Mesenchymal stem cell (in vitro differentiated cells and primary cell): ENCODE results near the gene APEX2.
A peak's percentile ranks its signal among the peaks of the same experiment; 100 is the strongest.

ENCODE experiments used
- DNase-seq: peaks from one replicate; pipeline ENCODE4 v3.0.0-alpha.2; 2013
- H2AFZ ChIP-seq: one replicate; pipeline ENCODE4 v1.6.1; 2013; ENCODE audit warnings: low read depth, mild to moderate bottlenecking, control low read depth, inconsistent platforms, low read length, moderate library complexity
- H2AK5ac ChIP-seq: 2 replicates; pipeline ENCODE4 v1.6.1; 2013; ENCODE audit warnings: low read length, moderate library complexity, mild to moderate bottlenecking, inconsistent platforms; ENCODE audit not compliant: severe bottlenecking
- H2BK120ac ChIP-seq: one replicate; pipeline ENCODE4 v1.6.1; 2013; ENCODE audit warnings: low read depth, mild to moderate bottlenecking, inconsistent platforms, low read length, moderate library complexity
- H2BK12ac ChIP-seq, 2 experiments: one replicate each; pipeline ENCODE4 v1.6.1; 2013; ENCODE audit warnings: inconsistent platforms in 2 of 2, low read length in 2 of 2, mild to moderate bottlenecking in 2 of 2, moderate library complexity in 2 of 2, control low read depth in 1 of 2
- H2BK15ac ChIP-seq: one replicate; pipeline ENCODE4 v1.6.1; 2013; ENCODE audit warnings: mild to moderate bottlenecking, low read depth, inconsistent platforms; ENCODE audit not compliant: poor library complexity, severe bottlenecking
- H2BK5ac ChIP-seq: 2 replicates; pipeline ENCODE4 v1.6.1; 2013; ENCODE audit warnings: low read depth, mild to moderate bottlenecking, low read length, control low read depth, inconsistent platforms; ENCODE audit not compliant: poor library complexity, severe bottlenecking
- H3K14ac ChIP-seq, 2 experiments: one replicate each; pipeline ENCODE4 v1.6.1; 2013; ENCODE audit warnings: inconsistent platforms in 2 of 2, low read length in 2 of 2, control low read depth in 1 of 2, mild to moderate bottlenecking in 1 of 2, moderate library complexity in 1 of 2
- H3K18ac ChIP-seq, 2 experiments: one replicate each; pipeline ENCODE4 v1.6.1; 2013; ENCODE audit warnings: inconsistent platforms in 2 of 2, low read length in 2 of 2, control low read depth in 1 of 2, low read depth in 1 of 2, mild to moderate bottlenecking in 1 of 2
- H3K23ac ChIP-seq, 2 experiments: one replicate each; pipeline ENCODE4 v1.6.1; 2013; ENCODE audit warnings: inconsistent platforms in 2 of 2, low read length in 2 of 2, mild to moderate bottlenecking in 2 of 2, moderate library complexity in 2 of 2, control low read depth in 1 of 2
- H3K27ac ChIP-seq: 2 replicates; pipeline ENCODE4 v1.5.1; 2013; ENCODE audit warnings: mild to moderate bottlenecking, moderate library complexity, low read length, control low read depth, inconsistent platforms; ENCODE audit not compliant: poor library complexity, severe bottlenecking
- H3K27me3 ChIP-seq, 2 experiments: 2 replicates each; pipeline versions ENCODE4 v1.6.1 to v1.7.0; 2013; ENCODE audit warnings: low read length in 2 of 2, mild to moderate bottlenecking in 2 of 2, moderate library complexity in 2 of 2, control low read depth in 1 of 2, inconsistent platforms in 1 of 2; ENCODE audit not compliant: control insufficient read depth in 1 of 2, insufficient read depth in 1 of 2
- H3K36me3 ChIP-seq, 2 experiments: 2 replicates each; pipeline versions ENCODE4 v1.6.1 to v1.7.0; 2013; ENCODE audit warnings: low read length in 2 of 2, control low read depth in 1 of 2, inconsistent platforms in 1 of 2, low read depth in 1 of 2, mild to moderate bottlenecking in 1 of 2; ENCODE audit not compliant: insufficient read depth in 2 of 2, control insufficient read depth in 1 of 2
- H3K4ac ChIP-seq, 2 experiments: one replicate each; pipeline ENCODE4 v1.6.1; 2013; ENCODE audit warnings: inconsistent platforms in 2 of 2, low read length in 2 of 2, mild to moderate bottlenecking in 2 of 2, moderate library complexity in 2 of 2, control low read depth in 1 of 2, low read depth in 1 of 2
- H3K4me1 ChIP-seq: 2 replicates; pipeline ENCODE4 v1.6.1; 2013; ENCODE audit warnings: low read depth, low read length, control low read depth; ENCODE audit not compliant: control insufficient read depth, insufficient read depth
- H3K4me2 ChIP-seq: 2 replicates; pipeline ENCODE4 v1.6.1; 2013; ENCODE audit warnings: low read length, mild to moderate bottlenecking, inconsistent platforms; ENCODE audit not compliant: poor library complexity, severe bottlenecking
- H3K4me3 ChIP-seq, 2 experiments: 2 replicates each; pipeline versions ENCODE4 v1.5.1 to v1.7.0; 2013; ENCODE audit warnings: low read length in 2 of 2, mild to moderate bottlenecking in 2 of 2, control low read depth in 1 of 2, low read depth in 1 of 2; ENCODE audit not compliant: insufficient read depth in 1 of 2
- H3K79me1 ChIP-seq: replicated peaks from 2 replicates; pipeline ENCODE4 v1.6.1; 2013; ENCODE audit warnings: mild to moderate bottlenecking, control low read depth, low read length, inconsistent platforms; ENCODE audit not compliant: poor library complexity, severe bottlenecking
- H3K9ac ChIP-seq: 2 replicates; pipeline ENCODE4 v1.7.0; 2013; ENCODE audit warnings: mild to moderate bottlenecking, low read length, moderate library complexity
- H3K9me3 ChIP-seq: 2 replicates; pipeline ENCODE4 v1.7.0; 2013; ENCODE audit warnings: mild to moderate bottlenecking, low read length; ENCODE audit not compliant: control insufficient read depth
- H4K8ac ChIP-seq: one replicate; pipeline ENCODE4 v1.6.1; 2013; ENCODE audit warnings: inconsistent platforms, mild to moderate bottlenecking, low read length, moderate library complexity
- H4K91ac ChIP-seq: one replicate; pipeline ENCODE4 v1.6.1; 2013; ENCODE audit warnings: mild to moderate bottlenecking, low read length, inconsistent platforms
- WGBS: methylation state at CpG from one replicate; pipeline ENCODE4 v1.1.7; 2013; ENCODE audit warnings: mixed read lengths; 5-methylcytosine and 5-hydroxymethylcytosine counted together

Gene APEX2

DNA sequence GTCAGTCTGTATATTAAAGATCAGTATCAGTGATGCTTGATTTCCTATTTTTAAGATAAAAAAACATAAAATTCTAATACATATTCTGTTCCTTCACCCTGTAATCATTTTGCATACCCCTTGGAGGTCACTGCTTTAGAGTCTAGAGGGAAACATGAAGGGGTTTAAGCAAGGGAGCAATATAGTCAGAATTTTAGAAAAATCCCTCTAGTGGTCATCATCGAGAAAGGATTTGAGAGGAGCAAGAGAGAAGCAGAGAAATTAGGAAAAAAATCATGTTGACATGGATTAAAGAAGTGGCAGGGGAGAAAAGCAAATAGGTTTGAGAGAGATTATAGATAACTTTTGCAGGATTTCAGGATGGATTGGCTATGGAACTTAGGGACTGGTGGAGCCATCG, 11.1 kb downstream of the APEX2 start:
- WGBS, result 36% methylated on average over 1 of the region's 2 CpGs
- peak; percentile 1 for DNase-seq
- no peak overlapping the region for H2AK5ac ChIP-seq
- no peak overlapping the region for H4K91ac ChIP-seq
- no peak overlapping the region for H3K27ac ChIP-seq
- no peak overlapping the region for H2BK120ac ChIP-seq
- H3K9me3 ChIP-seq, result no peaks in the 10 kb centered on the region
- H3K18ac ChIP-seq, result no peak overlapping the region
- H3K4ac ChIP-seq, result no peak overlapping the region
- no peak overlapping the region for H2BK15ac ChIP-seq
- H3K4me3 ChIP-seq, result no peak overlapping the region
- peaks cover 7 to 10% of the 10 kb centered on the region in 2 experiments for H3K36me3 ChIP-seq
- H4K8ac ChIP-seq, result no peak overlapping the region
- no peak overlapping the region for H3K9ac ChIP-seq
- no peak overlapping the region for H2BK5ac ChIP-seq
- H3K23ac ChIP-seq, result no peak overlapping the region
- no peaks in the 10 kb centered on the region for H3K79me1 ChIP-seq
- H3K27me3 ChIP-seq, result peaks cover 0 to 15% of the 10 kb centered on the region in 2 experiments
- no peak overlapping the region for H3K4me2 ChIP-seq
- no peaks in the 10 kb centered on the region for H3K4me1 ChIP-seq
- H3K14ac ChIP-seq, result no peak overlapping the region
- no peak overlapping the region for H2BK12ac ChIP-seq
- no peak overlapping the region for H2AFZ ChIP-seq

DNA sequence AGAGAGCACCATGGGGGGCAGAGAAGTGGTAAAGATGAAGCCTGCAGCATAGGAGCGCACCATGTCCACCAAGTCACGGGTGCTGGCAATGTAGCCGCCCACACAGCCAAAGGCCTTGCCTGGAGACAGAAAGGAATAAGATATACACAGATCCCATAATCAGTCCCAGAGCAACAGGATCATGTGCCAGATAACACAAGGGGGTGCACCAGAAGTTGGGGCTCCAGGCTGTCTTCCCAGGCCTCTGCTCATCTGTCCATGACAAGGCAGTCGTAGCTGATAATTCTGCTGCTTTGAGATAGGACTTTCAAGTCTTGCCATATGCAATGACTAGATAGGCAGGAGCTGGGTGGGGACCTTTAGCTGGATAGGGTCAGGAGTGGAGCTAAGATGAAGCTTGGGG, 14.7 kb downstream of the APEX2 start:
- H2BK120ac ChIP-seq, result no peak overlapping the region
- H4K91ac ChIP-seq, result no peak overlapping the region
- H4K8ac ChIP-seq, result no peak overlapping the region
- H2AK5ac ChIP-seq, result no peak overlapping the region
- no peak overlapping the region for H2BK12ac ChIP-seq
- no peak overlapping the region for H3K23ac ChIP-seq
- H3K4me2 ChIP-seq, result no peak overlapping the region
- peaks cover 0 to 42% of the 10 kb centered on the region in 2 experiments for H3K27me3 ChIP-seq
- no peak overlapping the region for H3K4me3 ChIP-seq
- no peak overlapping the region for H2BK15ac ChIP-seq
- H3K14ac ChIP-seq, result no peak overlapping the region
- no peak overlapping the region for H2BK5ac ChIP-seq
- 89% methylated on average over 4 of the region's 4 CpGs for WGBS
- no peaks in the 10 kb centered on the region for H3K79me1 ChIP-seq
- no peak overlapping the region for H3K4ac ChIP-seq
- no peak overlapping the region for H2AFZ ChIP-seq
- no peaks in the 10 kb centered on the region for H3K4me1 ChIP-seq
- no peak overlapping the region for H3K9ac ChIP-seq
- H3K36me3 ChIP-seq, result no peaks in the 10 kb centered on the region
- H3K9me3 ChIP-seq, result no peaks in the 10 kb centered on the region
- H3K18ac ChIP-seq, result no peak overlapping the region
- H3K27ac ChIP-seq, result no peak overlapping the region
- no peak for DNase-seq

DNA sequence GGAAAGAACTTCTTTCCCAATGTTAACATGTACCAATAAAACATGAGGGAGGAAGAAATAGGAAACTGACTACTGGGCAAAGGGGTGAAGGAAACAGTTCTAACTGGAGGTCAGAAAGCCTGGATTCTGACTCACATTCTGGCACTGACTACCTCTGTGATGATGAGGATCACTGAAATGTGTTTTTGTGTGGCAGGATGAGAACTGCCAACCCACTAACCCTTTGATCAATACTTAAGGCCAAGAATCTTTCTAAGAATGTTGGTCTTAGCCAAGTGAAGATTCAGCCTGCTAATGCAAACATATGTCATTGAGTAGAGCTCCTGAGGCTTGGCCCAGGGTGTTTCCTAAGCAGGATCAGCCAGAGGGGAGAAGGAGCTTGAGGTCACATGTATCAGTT, 26.0 kb downstream of the APEX2 start:
- H3K9me3 ChIP-seq, result no peaks in the 10 kb centered on the region
- H2BK5ac ChIP-seq, result no peak overlapping the region
- H3K27ac ChIP-seq, result no peak overlapping the region
- no peak overlapping the region for H2BK12ac ChIP-seq
- no peak overlapping the region for H3K4me2 ChIP-seq
- no peak overlapping the region for H4K8ac ChIP-seq
- no peak overlapping the region for H2BK120ac ChIP-seq
- H3K23ac ChIP-seq, result no peak overlapping the region
- H3K14ac ChIP-seq, result no peak overlapping the region
- H4K91ac ChIP-seq, result no peak overlapping the region
- no peak overlapping the region for H3K4ac ChIP-seq
- no peak overlapping the region for H2AFZ ChIP-seq
- no peak overlapping the region for H2BK15ac ChIP-seq
- H3K9ac ChIP-seq, result no peak overlapping the region
- no peak overlapping the region for H3K18ac ChIP-seq
- H2AK5ac ChIP-seq, result no peak overlapping the region
- H3K36me3 ChIP-seq, result no peaks in the 10 kb centered on the region
- no peak overlapping the region for H3K4me3 ChIP-seq
- no peaks in the 10 kb centered on the region for H3K79me1 ChIP-seq
- no peaks in the 10 kb centered on the region for H3K4me1 ChIP-seq
- DNase-seq, result no peak
- peaks cover 0 to 38% of the 10 kb centered on the region in 2 experiments for H3K27me3 ChIP-seq

DNA sequence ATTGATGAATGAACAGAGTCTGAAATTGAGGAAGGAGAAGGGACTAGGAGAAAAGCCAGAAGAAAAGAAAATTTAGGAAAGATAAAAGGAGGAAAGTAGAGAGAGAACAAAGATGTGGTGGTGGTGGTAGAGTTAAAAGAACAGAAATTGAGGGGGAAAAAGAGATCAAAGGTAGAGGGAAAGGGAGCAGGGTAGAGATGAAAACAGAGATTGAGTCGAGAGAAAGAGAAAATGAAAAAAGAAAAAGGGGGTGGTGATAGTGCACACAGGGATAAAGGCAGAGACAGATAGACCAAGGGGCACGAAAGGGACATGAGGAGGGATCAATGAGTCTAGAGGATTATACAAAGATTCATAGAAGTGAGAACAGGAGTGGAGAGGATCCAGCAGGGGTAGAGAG, 26.7 kb downstream of the APEX2 start:
- Histone ChIP-seq H3K9me3 (no peaks in the 10 kb centered on the region), H2BK5ac (no peak overlapping the region), H2AFZ (no peak overlapping the region), H2BK15ac (no peak overlapping the region), H4K8ac (no peak overlapping the region), H3K36me3 (no peaks in the 10 kb centered on the region), H3K9ac (no peak overlapping the region), H3K27me3 (peaks cover 0 to 36% of the 10 kb centered on the region in 2 experiments), H4K91ac (no peak overlapping the region), H2AK5ac (no peak overlapping the region), H3K18ac (no peak overlapping the region), H3K4ac (no peak overlapping the region), H3K4me2 (no peak overlapping the region), H3K4me1 (no peaks in the 10 kb centered on the region), H3K23ac (no peak overlapping the region), H3K79me1 (no peaks in the 10 kb centered on the region), H3K14ac (no peak overlapping the region), H3K4me3 (no peak overlapping the region), H3K27ac (no peak overlapping the region), H2BK12ac (no peak overlapping the region), H2BK120ac (no peak overlapping the region)
- DNase-seq, result no peak
- 70% methylated on average over 2 of the region's 2 CpGs for WGBS
